Astrocyte (in vitro differentiated cells and primary cell): ENCODE measurements around the gene SMTN.

Source experiments
- CTCF ChIP-seq: IDR thresholded peaks from 2 replicates; pipeline ENCODE4 v1.5.1; 2011; ENCODE audit warnings: low read depth, mild to moderate bottlenecking, inconsistent platforms, low read length, moderate library complexity; ENCODE audit not compliant: insufficient read depth
- EZH2 ChIP-seq: IDR thresholded peaks from 2 replicates; pipeline ENCODE4 v1.6.1; 2012; ENCODE audit warnings: mild to moderate bottlenecking, low read length, inconsistent platforms; ENCODE audit not compliant: insufficient read depth

GRCh38 chr22:31085928-31086327 is 4.8 kb downstream of the SMTN start:
- TF ChIP-seq CTCF (no peak), EZH2 (no peak)
